HG02588 (cell line): ENCODE results near the gene CLN5.

Source experiments
- ATAC-seq: cut with Tn5 transposase; IDR thresholded peaks from one replicate; pipeline ENCODE4 v1.9.1; 2021; ENCODE audit warnings: mild to moderate bottlenecking, moderate library complexity; ENCODE audit not compliant: unreplicated experiment

The CLN5 gene

GRCh38 chr13:77016888-77017623 is 25.2 kb downstream of the CLN5 start:
- ATAC-seq = no peak

DNA sequence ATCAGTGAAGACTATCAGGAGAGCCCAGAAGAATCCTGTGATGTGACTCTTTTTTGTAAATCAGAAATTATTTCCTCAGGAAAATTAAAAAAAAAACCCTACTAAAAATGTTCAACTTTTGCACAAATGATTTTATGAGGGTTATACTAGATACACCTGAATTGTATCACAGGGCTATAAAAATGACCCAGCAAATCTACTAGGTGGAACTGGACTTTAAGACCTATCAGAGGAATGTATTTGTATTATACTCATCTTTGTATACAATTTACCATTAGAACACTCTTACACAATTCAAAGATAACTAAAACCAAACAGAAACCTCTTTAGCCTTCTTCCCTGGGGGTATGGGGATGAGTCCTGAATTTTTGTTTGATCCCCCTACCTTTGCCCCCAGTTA is 27.9 kb downstream of the CLN5 start:
- ATAC-seq = no peak

DNA sequence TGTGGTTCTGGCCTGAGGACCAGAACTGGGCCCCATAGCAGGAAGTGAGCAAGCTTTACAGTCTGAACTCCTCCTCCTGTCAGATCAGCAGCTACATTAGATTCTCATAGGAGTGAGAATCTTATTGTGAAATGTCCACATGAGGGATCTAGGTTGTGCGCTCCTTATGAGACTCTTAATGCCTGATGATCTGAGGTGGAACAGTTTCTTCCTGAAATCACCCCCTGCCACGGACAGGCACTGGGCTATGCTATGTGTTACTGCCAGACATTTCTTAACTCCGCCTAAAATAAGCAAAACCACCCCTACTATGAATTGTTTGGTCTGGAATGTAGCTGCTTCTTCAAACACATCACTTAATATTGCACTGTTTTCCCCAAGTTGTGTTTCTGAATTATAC is 30.5 kb downstream of the CLN5 start:
- ATAC-seq = no peak

- peak; percentile 49 for ATAC-seq
Observed at GRCh38 chr13:77026255-77026860, 34.5 kb downstream of the CLN5 start.

DNA sequence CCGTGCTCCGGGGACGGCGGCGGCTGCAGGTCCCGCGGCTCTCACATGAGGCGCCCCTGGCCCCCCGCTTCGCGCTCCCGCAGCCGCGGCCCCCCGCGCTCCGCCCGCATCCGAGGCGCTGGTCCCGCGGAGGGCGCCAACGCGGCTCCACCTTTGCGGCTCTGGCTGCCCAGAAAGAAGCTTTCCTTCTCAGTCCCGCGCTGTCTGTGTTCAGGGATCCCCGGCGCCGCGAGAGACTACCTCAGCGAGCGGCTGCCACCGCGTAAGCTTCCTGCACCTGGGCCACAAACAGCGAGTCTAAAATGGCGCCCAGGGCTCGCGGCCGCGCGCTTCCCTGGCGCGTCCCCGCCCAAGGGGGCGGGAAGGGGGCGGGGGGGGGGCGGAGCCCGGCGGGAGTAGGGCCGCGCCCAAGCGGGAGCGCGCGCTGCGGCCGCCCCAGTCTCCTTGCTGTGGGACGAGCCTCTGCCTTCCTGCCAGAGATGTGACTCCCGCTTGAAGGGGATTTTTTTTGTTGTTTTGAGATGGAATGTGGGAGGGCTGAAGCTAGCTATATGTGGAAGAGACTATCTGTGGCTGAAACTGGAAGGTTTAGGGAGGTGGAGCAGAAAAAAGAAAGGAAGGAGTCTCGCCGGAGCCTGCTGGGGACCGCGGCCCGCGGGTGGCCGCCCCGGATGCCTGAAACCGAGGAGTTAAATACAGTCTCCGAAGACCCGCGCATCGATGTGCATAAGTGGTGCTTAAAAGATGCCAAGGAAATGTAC is 35.2 kb downstream of the CLN5 start, which contains the start of gene FBXL3:
TSS of gene FBXL3 (minus strand) at position 299 of the 761 bp plus-strand sequence. CDS start 5,299 bp downstream, outside the sequence.
- peak; percentile 56 for ATAC-seq

GRCh38 chr13:77028202-77028601 is 36.3 kb downstream of the CLN5 start:
- no peak for ATAC-seq

GRCh38 chr13:77029436-77029835 is 37.6 kb downstream of the CLN5 start:
- no peak for ATAC-seq

DNA sequence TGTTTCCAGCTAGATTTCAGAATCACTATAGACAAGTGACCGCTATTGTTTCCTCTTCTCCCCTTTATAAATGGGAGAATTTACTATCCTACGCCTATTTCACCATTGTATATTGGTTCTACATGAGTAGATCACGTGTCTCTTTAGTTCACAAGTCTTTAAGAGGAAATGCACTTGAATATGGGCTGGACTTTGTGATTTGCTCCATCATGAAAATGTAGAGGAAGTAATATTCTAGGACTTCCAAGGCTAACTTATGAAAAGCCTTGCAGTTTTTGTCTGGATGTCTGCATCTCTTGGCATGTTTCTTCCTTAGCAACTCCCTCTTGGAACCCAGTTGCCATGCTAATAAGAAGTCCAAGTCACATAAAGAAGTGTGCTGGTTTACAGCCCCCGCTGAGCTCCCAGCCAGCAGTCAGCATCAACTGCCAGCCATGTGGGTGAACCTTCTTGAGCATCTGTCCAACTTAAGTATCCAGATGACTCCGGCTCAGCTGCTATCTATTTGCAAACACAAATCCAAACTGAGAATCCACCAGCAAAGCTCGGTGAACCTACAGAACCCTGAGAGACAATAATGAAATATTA is 39.9 kb downstream of the CLN5 start:
- ATAC-seq = no peak

- ATAC-seq = no peak
Observed at GRCh38 chr13:77033717-77034302, 41.9 kb downstream of the CLN5 start.

DNA sequence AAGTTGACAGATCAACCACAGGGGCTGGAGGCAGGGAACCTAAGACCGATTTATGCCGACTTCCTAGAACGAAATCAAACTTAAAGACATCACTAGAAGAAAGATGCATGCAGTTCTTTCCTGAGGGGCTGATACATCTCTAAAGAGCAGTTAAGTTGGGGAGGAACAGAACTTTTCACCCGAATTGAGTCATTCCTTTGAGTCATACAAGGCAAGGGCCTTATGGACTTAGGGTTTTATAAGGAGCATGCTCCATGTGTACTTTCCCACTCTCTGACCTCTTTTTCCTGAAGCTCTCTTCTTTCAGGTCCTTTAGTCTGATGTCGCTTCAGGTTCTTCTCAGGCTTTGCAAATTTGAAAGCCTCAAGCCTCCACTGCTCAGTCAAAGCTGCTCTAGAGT is 43.0 kb downstream of the CLN5 start:
- no peak for ATAC-seq

DNA sequence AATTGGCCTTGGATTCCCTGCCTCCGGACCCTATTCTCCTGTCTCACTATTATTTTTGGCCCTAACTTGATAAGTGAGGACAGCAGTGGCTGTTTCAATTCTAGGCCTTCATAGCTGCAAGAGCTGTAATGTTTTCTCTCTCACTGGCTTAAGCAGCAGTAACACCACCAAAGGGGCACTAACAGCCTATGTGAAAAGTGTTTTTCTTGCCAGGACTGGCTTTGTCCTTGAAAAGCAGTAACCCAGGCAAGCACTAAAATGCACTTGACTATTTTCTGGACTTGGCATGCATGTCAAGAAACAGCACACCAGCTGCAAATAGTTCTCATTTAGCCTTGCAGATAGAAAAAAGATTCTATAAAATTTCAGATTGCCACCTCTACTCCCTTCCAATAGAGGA is 44.4 kb downstream of the CLN5 start:
- ATAC-seq = no peak

- ATAC-seq = no peak
Observed at GRCh38 chr13:77038907-77039480, 47.1 kb downstream of the CLN5 start.

DNA sequence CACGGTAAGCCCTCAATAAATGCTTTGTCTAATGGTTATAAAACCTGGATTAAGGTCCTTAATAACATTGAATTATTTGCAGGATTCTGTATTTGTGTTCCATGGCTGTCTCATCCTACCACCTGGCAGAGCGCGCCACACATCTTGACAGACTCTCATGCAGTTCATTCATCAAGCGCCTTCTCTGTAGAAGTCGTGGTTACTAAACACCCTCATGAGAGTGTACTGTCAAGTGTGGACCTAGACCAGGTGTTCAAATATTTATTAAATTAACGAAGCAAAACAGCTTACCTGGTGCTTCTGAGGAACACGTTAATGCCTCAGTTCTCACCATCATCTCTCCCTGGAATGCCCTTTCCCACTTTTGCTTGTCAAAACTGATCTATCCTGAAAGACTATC is 48.2 kb downstream of the CLN5 start:
- ATAC-seq = no peak

DNA sequence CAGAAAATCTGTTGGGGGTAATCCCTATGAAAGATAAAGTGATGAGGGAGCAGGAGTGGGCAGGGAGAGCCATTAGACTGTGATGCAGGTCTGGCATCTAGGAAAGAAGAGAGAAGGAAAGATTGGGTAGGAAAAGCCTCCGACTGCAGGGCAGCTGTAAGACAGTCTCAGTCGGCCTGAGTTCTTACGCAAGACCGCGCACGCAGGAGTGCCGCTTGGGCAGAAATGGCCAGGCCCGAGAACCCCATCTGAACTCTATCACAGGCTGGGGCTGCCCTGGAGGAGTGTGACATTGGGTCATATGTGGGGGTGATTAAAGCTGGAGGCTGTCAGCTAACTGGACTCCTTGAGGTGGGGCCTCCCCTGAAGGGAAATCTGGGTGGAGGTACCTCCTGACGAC is 49.0 kb downstream of the CLN5 start:
- no peak for ATAC-seq

DNA sequence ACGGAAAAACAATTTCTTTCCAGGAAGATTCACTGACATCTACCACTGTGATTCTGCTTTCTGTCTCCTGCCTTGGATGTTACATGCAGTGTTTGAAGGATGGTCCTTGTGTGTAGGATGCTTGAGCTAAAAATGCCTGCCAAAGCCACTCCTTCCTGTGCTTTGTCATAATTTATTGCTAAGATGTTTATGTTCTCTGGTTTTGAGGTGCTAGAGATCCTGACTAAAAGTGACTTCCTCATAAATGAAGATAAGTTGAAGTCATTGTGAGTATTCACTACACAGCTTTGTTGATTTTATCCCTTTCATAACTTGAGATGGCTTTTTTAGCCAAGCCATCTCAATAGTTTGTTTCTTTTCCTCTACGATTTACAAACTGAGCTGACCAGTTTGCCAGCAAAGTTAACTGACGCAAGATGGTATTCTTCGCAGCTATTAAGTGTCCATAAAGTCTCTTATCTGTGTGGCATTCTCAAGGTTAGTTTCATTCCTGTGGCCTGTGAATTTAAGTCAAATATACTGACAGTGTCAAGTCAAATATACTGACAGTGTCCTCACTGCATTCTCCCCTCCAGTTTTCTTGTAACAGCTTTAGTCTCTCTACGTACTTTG is 50.8 kb downstream of the CLN5 start:
- ATAC-seq = no peak

- ATAC-seq = no peak
Observed at GRCh38 chr13:77047649-77048343, 55.9 kb downstream of the CLN5 start.

- ATAC-seq = no peak
Observed at GRCh38 chr13:77048681-77049080, 56.8 kb downstream of the CLN5 start.

GRCh38 chr13:77053192-77053591 is 61.3 kb downstream of the CLN5 start:
- ATAC-seq = no peak
